Ecto neural progenitor cell (in vitro differentiated cells): ENCODE measurements around the gene CFAP221.
"Not testable (repeated sequence)": the region's sequence is repeated elsewhere in the genome, so short reads cannot be mapped to it uniquely, and the experiment has no call there.

Source experiments
- DNase-seq: peaks from one replicate; pipeline ENCODE4 v3.0.0-alpha.2; 2018; ENCODE audit warnings: low spot score

The CFAP221 gene

DNA sequence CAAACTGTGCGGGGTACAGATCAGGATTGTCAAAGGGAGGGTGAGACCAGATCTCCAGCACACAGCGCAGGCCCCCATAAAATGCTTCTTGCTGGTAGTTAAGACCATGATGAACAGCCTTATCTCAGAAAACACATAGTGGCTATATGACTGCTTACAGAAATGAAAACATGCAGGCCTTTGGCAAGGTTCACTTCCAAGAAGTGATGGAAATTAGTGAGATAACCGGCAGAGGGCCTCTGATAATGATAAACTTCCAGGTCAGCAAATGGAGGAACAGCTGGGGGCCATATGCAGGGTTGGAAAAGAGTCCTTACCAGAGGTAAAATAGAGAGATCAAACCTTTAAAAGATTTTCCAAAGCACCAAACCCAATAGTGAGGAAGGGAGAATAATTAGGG, 46.6 kb downstream of the CFAP221 start:
- no peak for DNase-seq

DNA sequence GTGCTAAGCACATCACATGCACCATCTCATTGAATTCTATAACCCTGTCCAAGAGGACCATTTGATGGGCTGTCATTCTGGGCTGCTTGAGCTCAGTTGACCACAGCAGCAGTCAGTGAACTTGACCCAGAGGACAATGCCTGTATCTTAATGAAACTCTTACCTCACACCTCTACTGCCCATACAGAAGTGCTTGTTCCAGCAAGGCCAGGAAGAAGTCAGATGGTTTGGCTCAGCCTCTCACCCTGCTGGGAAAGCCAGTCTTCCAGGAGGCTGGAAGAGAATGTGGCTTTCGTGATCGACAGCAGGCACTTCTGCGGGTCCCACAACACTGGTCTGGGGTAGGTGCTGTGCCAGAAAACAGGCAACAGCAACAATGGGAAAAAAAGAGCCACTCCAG, 47.3 kb downstream of the CFAP221 start:
- DNase-seq: no peak

DNA sequence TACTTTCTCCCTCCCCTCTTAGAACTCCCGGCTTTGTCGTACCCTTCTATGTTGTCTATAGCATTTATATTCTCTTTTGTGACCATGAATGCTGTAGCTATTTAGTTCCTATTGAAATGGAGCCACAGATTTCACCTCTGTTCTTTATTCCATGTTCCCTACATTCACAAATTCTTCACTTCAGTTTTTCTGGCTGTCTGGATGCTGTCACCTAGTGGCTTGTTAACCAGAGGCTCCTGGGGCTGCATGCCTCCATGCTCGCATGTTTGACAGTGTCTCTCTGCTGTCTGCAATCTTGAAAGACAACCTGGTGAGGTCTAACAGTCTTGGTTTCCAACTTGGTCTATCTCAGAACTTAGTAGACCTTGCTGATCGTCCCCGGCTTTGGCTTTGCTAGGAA, 48.2 kb downstream of the CFAP221 start:
- DNase-seq: no peak

DNA sequence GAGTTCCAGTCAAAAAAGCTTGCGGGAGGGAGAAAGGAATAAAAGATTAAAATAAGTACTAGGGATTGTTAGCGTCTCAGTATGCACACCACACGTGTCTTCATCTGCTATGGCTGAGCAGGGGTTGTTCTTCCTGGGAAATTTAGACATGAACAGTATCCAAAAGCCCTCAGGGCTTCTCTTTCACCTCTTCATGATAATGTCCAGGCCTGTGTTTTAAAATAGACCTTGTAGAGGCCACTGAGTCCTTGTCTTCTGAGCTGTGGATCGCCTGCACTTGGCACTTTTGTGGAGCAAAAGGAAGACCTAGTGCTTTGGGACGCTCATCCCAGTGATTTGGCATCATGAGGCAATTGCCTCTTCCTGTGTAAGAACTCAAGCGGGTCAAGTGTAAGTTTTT, 52.4 kb downstream of the CFAP221 start:
- no peak for DNase-seq

DNA sequence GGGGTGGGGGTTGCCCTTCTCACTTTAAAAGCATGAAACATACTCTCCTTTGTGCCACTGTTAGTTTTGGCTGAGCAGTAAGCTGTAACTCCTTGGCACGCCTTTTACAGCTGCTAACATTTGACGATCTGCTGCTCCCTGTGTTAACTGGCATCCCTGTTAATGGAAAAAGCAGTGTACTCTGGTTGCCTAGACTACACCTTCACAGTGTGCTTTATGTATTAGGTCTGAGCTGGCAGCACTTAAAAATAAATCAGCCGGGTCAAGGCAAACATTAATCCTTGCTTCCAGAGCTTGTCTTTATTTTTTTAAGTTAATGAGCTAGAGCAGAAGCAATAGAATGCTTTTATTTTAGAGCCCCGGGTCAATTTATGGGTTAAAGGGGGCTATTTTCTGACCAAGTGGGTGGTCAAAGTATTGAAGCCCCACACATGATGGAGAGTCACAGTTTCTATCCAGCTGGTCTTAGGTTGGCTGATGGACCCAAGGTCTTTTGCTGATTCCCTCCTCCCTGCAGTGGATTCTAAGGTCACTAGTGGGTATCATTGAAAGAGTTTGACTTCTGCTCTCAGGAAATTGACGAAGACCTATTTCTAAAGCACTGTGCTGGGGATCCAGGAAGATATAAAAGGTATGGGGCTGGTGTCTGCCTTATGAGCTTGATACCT, 54.5 kb downstream of the CFAP221 start:
- DNase-seq: no peak

DNA sequence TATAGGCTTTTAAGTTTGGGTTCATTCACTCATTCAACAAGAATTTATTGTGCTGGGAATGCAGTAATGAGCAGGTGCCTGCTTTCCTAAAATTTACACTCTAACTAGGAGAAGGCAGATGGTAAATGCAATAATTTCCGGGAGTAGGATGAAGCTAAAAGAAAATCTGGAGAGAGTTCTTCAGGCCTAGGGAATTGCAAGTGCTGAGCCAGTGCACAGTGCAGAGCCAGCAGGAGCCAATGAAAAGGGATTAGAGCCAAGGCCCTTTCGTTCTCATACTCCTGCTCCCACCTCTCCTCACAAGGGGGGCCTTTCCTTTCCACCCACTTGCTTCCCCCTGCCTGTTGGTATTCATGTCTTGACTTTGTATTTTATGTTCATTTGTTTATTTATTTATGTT, 55.1 kb downstream of the CFAP221 start:
- no peak for DNase-seq

DNA sequence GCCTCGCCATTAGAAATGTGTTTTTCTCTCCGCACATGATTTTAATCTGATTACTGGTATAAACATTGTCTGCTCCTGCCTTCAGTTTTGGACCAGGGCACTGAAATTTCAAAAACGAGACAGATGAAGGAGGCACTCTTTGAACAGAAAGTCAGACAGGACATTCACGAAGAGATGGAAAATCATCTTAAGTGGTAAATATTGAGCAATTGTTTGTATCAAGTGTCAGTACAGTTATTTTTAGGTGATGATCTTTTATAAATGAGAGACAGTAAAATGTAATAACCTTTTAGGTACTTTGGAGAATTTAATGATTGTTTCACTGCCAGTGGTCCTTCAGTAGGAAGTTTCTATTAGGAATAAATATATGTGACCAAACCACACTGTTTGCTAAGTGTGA, 60.8 kb downstream of the CFAP221 start:
- DNase-seq: no peak

DNA sequence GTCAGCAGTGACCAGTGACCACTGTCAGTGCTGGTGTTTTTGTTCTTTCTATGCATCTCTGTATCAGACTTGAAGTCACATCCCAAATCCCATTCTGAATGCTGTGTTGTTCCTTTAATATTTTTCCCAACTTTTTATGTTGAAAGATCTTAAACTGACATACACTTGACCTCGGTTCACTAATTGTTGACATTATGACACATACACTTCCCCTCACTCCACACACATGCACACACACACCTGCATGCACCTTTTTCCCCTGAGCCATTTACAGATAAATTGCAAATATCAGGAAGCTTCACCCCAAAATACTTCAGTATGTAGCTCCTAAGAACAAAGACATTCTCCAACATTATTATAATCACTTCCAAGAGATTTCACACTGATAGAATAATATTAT, 62.4 kb downstream of the CFAP221 start:
- DNase-seq: no peak

DNA sequence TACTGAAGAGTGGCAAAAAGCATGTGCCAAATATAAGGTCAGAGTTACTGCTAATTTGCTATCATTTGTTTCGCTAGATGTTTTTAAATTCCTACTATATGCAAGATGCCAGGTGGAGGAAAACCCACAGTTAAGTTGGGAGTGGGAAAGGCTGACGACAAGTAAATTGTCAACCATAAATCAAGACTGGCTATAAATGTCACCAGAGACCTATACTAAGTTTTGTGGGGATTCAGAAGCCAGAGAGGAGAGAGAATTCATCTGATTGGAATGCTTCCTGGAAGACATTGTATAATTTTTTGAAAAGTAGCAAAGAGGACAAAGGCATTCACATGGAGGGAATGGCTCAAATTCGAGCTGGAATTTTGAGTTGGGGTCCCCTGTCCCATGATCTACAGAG, 64.3 kb downstream of the CFAP221 start:
- DNase-seq: no peak

DNA sequence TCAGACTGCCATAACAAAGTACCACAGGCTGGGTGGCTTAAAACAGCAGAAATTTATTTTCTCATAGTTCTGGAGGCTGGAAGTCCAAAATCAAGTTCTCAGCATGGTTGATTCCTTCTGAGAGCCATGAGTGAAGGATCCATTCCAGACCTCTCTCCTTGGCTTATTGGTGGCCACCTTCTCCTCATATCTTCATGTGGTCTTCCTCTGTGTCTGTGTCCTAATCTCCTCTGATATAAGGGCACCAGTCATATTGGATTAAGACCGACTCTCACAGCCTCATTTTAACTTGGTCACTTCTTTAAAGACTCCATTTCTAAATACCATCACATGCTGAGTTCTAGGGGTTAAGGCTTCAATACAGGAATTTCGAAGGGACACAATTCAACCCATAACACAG, 65.1 kb downstream of the CFAP221 start:
- no peak for DNase-seq

DNA sequence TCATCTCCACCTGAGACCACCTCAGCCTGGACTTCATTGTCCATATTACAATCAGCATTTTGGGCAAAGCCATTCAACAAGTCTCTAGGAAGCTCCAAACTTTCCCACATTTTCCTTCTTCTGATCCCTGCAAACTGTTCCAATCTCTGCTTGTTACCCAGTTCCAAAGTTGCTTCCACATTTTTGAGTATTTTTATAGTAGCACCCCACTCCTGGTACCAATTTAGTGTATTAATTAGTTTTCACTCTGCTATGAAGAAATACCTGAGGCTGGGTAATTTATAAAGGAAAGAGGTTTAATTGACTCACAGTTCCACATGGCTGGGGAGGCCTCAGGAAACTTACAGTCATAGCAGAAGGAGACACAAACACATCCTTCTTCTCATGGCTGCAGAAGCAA, 69.9 kb downstream of the CFAP221 start:
- DNase-seq: not testable (repeated sequence)

DNA sequence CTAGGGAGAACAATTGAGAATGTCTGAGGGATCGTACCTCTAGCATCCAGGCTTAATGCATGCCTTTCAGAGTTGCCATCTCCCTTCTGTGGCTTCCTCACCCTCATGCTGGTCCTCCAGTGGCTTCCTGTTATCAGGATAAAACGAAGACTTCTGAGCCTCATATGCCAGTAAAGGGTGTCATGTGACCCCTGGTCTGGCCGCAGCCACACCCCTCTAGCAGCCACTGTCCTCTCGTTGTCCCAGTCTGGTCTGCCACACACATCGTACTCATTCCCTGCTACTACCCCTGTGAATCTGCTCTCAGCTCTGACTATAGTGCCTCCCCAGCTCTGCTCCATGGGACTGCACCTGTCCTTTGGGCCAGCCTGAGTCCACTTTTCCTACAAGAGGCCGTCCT, 72.2 kb downstream of the CFAP221 start:
- DNase-seq: no peak

DNA sequence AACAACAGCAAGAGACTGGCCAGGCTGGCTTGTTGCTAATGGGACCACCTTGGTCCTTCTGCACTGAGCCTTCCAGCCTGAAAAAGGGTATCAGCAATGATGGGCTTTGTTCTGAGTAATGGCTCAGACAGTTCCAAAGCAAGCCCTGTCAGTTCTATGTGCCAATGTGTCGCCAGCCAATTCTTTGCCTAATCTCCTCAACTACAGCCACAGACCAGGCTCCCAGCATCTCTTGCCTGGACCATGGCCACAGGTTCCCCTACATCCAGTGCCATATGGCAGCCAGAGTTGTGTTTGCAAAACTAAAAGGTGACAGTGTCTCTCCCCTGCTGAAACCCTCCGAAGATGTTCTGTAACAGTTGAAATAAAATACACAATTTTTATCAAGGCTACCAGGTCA, 73.2 kb downstream of the CFAP221 start:
- no peak for DNase-seq

DNA sequence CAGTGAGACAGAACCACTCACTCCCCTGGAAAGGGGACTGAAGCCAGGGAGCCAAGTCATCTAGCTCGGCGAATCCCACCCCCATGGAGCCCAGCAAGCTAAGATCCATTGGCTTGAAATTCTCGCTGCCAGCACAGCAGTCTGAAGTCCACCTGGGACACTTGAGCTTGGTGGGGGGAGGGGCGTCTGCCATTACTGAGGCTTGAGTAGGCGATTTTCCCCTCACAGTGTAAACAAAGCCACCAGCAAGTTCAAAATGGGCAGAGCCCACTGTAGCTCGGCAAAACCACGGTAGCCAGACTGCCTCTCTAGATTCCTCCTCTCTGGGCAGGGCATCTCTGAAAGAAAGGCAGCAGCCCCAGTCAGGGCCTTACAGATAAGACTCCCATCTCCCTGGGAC, 74.5 kb downstream of the CFAP221 start:
- not testable (repeated sequence) for DNase-seq

DNA sequence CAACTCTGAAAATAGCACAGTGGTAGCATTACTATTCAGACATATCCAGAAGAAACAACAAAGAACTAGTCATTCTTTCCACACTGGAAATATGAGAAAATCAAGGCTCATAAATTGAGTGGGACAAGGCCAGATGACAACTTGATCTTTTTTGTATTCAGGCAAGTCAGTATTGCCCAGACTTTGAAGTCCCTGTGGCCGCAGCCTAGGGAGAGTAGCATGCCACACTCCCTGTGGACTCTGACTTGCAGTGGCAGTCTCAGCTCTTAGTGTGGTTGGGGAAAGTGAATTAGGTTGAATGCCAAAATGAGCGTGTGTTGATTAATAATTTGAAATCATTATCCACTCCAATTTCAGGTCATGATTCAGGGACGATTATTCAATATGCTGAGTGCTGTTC, 81.0 kb downstream of the CFAP221 start:
- no peak for DNase-seq

DNA sequence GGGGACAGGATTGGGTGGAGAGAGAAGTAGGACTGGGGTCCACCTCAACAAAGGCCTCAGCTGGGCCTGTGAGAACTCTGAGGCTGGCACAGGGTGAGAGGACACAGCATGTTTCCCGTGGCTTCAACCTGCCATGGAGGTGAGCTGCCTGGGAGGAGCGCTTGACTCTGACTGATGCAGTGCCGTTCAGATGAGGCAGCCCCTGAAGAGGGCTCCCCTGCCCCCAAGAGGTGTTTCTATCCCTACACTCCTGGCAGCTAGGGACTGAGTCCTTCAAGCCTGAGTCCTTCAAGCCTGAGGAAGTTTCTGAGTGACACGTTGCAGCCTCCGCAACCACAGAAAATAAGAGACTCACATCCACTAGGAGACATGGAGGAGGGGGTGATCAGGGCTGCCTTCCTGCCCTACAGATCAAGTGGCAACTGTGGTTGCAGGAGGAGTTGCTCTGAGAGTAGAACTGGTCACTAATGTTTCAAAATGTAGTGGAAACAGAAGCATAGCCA, 85.1 kb downstream of the CFAP221 start:
- DNase-seq: no peak

DNA sequence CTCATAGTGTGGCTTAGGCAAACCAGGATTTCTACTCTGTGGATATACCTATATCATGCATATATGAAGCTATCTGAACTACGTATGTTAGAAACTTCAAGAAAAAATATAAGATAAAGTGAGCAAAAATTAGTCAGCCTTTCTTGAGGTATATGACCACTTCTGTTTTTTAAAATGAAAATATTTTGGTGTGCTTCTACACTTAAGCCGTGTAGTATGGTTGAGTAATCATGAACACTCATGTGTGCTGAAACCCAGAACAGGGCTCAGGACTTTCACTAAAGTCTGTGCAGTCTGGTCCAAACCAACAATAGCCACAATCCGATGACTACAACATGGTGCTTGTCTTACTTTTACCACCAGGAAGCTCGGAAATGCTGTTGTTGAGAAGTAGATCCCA, 85.9 kb downstream of the CFAP221 start:
- no peak for DNase-seq

DNA sequence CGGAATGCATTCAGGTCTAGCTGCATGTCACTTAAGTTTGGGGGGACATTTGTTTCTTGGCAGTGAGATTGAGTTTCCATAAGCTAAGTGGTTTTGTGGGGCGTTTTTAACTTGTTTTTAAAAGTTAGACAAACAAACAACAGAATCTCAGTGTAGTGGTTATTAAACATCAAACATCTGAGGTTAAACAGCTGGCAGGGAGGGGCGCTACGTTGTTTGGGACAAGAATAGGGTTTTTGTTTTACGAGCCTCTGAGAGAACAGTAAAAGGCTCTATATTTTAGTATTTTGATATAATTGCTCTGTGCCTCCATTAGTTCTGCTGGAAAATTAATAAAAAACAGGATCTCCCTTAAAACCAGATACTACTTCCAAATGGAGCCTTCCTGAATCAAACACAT, 93.1 kb downstream of the CFAP221 start:
- DNase-seq: no peak

DNA sequence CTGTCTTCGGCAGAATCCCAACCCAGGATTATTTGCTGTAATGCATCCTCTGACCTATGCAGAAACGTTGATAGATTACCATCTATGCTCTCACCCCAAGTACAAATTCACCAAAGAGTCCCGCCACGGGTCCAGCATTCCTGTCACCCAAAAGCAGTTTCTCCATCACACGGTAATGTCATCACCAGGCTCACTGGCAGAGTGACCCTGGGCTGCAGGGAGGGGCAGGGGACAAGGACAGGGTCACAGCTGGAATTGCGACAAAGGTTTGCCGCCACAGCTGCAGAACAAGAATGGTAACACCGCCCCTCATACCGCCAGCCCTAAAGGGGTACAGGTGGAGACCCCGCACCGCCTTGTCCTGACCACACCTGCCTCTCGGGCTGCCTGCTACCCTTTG, 94.0 kb downstream of the CFAP221 start:
- DNase-seq: no peak

DNA sequence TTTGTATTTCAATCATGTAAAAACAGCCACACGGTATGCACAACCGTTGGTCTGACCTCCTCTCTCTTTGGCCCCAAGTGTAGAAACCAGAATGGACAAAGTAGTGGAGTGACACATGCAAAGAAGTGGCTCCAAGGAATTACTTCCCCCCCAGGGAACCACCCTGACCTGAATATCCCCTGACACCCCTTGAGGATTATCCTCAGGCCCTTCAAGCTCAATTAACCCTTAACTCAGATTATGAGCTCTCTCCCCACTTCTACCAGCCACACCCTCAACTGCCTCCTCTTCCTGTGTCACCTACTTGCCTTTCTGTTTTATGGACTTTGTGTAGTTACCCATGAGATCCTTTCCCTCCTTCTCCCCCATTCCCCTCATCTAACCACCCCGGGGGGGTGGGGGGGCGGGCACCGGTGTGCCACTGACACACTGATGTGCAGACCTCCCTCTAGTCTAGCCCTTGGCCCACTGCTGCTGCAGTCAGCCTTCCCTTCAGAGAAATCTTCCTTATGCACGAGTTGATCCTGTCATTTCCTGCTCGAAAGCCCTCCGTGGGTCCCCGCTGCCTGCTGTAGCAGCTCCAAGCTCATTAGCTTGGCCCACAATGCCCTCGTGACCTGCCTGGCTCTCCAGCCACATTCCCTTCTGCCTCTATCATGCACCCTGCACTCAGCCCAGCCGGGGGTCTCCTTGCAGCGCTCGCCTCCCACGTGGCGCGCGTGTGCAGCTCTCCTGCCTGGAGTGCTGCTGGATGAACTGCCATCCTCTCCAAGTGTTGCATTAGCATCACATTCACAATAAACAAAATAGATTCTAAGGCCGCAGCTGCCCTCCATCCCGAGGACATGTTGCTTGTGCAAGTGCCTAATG, 94.7 kb downstream of the CFAP221 start:
- DNase-seq: peak; percentile 64

DNA sequence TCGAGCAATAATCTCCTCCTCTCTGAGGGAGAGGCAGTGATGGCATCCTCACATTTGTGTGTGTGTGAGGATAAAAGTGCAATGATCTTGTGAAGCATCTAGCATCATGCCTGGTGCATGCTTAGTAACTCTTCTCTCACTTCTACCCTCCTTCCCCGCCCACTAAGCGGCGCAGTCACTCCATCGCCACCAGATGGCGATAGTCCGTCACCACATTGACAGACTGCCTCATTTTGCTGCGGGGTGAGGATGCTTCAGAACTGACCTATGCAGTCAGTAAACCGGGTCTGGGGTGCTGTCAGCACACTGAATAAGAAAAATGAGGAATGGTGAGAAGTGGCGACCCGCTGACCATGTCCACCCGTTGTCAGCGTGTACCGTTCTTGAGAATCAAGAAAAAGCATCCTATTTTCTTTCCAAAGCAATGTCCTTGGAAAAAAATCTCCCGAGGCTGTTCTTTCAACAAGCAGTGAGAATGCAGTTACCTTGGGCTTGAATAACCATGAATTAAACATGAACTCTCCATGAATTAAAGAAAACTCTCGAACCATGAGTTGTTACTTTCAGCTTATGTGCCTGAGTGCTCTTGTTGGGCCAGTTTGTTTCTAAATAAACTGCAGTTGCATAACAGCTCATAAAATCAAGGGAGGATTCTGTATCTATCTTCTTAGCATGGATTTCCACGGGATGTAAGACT, 97.5 kb downstream of the CFAP221 start:
- peak; percentile 78 for DNase-seq

DNA sequence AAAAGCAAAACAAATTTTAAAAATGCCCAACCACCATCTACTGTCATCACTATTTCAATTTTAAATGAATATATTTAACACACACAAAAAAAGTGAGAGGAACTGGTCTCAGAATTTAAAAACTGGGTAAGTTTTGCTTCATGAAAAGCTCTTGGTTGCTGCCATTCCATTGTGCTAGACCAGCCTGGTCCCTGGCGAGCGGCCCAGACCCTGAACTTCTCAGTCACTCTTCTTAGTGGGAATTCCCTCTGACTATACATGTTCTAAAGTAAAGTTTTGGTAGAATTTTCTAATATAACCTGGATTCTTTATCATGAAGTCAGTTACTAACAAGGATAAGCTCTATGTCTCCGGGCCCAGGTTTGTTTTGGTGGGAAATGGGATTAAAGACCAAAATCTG, 99.9 kb downstream of the CFAP221 start:
- no peak for DNase-seq
